CD4-positive, alpha-beta T cell (primary cell): Measurements from ENCODE around the gene TUFM. TPM values are rescaled to one million over a fixed set of nuclear protein-coding genes. Genes with fewer than 3 reads are reported as not detected.
A peak's percentile ranks its signal among the peaks of the same experiment; 100 is the strongest.

Experiments used
- ATAC-seq: fragments of 200-7000 bp; cut with Tn5 transposase; one replicate; pipeline ENCODE4 v1.10.0; 2022; ENCODE audit warnings: mild to moderate bottlenecking; ENCODE audit not compliant: poor library complexity
- CTCF ChIA-PET: fragments of 350-600 bp; sonication (Branson Sonifier 250); formaldehyde crosslinking; loops from one replicate; lab custom pipeline; 2021; ENCODE audit warnings: antibody characterized with exemption, inconsistent platforms; lab: Charles Lee
- POLR2A ChIA-PET: fragments of 350-600 bp; sonication (Branson Sonifier 250); formaldehyde crosslinking; loops from one replicate; lab custom pipeline; 2021; ENCODE audit warnings: antibody characterized with exemption, inconsistent platforms; lab: Charles Lee
- DNase-seq, 14 experiments: peaks; one replicate each; pipeline ENCODE4 v3.0.0-alpha.2; 2013 to 2020; ENCODE audit warnings: mixed read lengths in 2 of 14
- H3K27ac ChIP-seq, 2 donors: one replicate each; pipeline versions ENCODE4 v1.5.1 to v1.7.0; 2013; ENCODE audit warnings: low read length in 2 of 2, low read depth in 1 of 2, mild to moderate bottlenecking in 1 of 2
- H3K27me3 ChIP-seq, 2 experiments: 1 replicate in 1 of 2; 2 replicates in 1 of 2; pipeline versions ENCODE4 v1.6.1 to v1.7.0; 2013; ENCODE audit warnings: low read length in 2 of 2, control low read depth in 1 of 2, mild to moderate bottlenecking in 1 of 2, moderate library complexity in 1 of 2; ENCODE audit not compliant: insufficient read depth in 2 of 2, control insufficient read depth in 1 of 2
- H3K36me3 ChIP-seq: one replicate; pipeline ENCODE4 v1.6.1; 2013; ENCODE audit warnings: low read length, control low read depth; ENCODE audit not compliant: insufficient read depth
- H3K4me1 ChIP-seq: one replicate; pipeline ENCODE4 v1.6.1; 2013; ENCODE audit warnings: low read length, control low read depth; ENCODE audit not compliant: insufficient read depth
- H3K4me3 ChIP-seq: one replicate; pipeline ENCODE4 v1.5.1; 2013; ENCODE audit warnings: mild to moderate bottlenecking, low read length, moderate library complexity
- H3K9me3 ChIP-seq, 2 experiments: 1 replicate in 1 of 2; 2 replicates in 1 of 2; pipeline versions ENCODE4 v1.6.1 to v1.7.0; 2013; ENCODE audit warnings: low read length in 2 of 2, mild to moderate bottlenecking in 2 of 2, control low read depth in 1 of 2, moderate library complexity in 1 of 2; ENCODE audit not compliant: control insufficient read depth in 1 of 2, insufficient read depth in 1 of 2
- H3K27ac Mint-ChIP-seq: one replicate; pipeline ENCODE4 v1.8.0; 2020; ENCODE audit warnings: mixed read lengths
- H3K27me3 Mint-ChIP-seq: one replicate; pipeline ENCODE4 v1.8.0; 2021; ENCODE audit warnings: mixed read lengths
- H3K36me3 Mint-ChIP-seq: one replicate; pipeline ENCODE4 v1.8.0; 2021; ENCODE audit warnings: low read depth, mixed read lengths
- H3K4me1 Mint-ChIP-seq: one replicate; pipeline ENCODE4 v1.8.0; 2021; ENCODE audit warnings: low read depth, mixed read lengths
- H3K4me3 Mint-ChIP-seq: one replicate; pipeline ENCODE4 v1.8.0; 2020; ENCODE audit warnings: mild to moderate bottlenecking, mixed read lengths
- H3K9me3 Mint-ChIP-seq: one replicate; pipeline ENCODE4 v1.8.0; 2020; ENCODE audit warnings: mixed read lengths
- CTCF ChIP-seq: fragments of 200-600 bp; IDR thresholded peaks from one replicate; pipeline ENCODE4 v1.8.0; 2022; ENCODE audit warnings: antibody characterized with exemption, mild to moderate bottlenecking
- intact Hi-C, 2 experiments: fragments of 100-400 bp; cut with DNase I in 1 of 2; cut with micrococcal nuclease in 1 of 2; formaldehyde crosslinking; loops; one replicate each; pipeline versions ENCODE4 v1.15.1 to v1.9.0; 2023 to 2025; cut with DNase I, micrococcal nuclease
- total RNA-seq, 174 experiments: library from RNA in 2 of 174; stranded (reverse) in 2 of 174; gene quantifications; one replicate each; pipeline ENCODE4 v1.2.3 and lab custom pipeline; 2021 to 2026

The TUFM gene
- total RNA-seq, 2 experiments from 2014 or later: 102 to 103 TPM

- H3K9me3 ChIP-seq: no peaks in the 10 kb centered on the region
- ATAC-seq (no peak), DNase-seq (no peak)
- Mint-ChIP-seq H3K4me1 (peaks cover 24% of the 10 kb centered on the region), H3K27me3 (no peaks in the 10 kb centered on the region), H3K9me3 (no peaks in the 10 kb centered on the region), H3K4me3 (peak overlapping the region; percentile 90), H3K36me3 (peaks cover 47% of the 10 kb centered on the region), H3K27ac (peak overlapping the region; percentile 85)
- intact Hi-C loops: loop anchor here (1.0 to 10.0 kb wide), 9 partner anchors 16 to 352 kb away; partner anchors contain the start of genes APOBR (in 1 of the 2), CLN3 (in 1 of the 2), NFATC2IP (in 1 of the 2) and RABEP2 (in 1 of the 2)
- ChIA-PET POLR2A (interaction anchor here (0.9 to 6.2 kb wide), 9 partner anchors 10 to 141 kb away, joined by 3 to 118 read pairs (median 9); partner anchors contain the start of genes ATXN2L, NFATC2IP, RABEP2 and SH2B1), CTCF (interaction anchor here (0.8 to 3.4 kb wide), 7 partner anchors 9 to 131 kb away, joined by 3 to 44 read pairs (median 6); partner anchors contain the start of gene SH2B1)
- H3K27ac ChIP-seq: peak overlapping the region; percentile 84 to 85
- H3K4me1 ChIP-seq: peaks cover 34% of the 10 kb centered on the region
- TF ChIP-seq CTCF: no peak
- peak overlapping the region; percentile 100 for H3K4me3 ChIP-seq
- H3K36me3 ChIP-seq: peaks cover 33% of the 10 kb centered on the region
- H3K27me3 ChIP-seq: no peaks in the 10 kb centered on the region
Observed at GRCh38 chr16:28846933-28847273, 755 bp upstream of the TUFM start.

GRCh38 chr16:28845761-28846079 is 428 bp downstream of the TUFM start:
- H3K36me3 Mint-ChIP-seq: peaks cover 54% of the 10 kb centered on the region
- intact Hi-C loops: loop anchor here (1.0 to 10.0 kb wide), 9 partner anchors 18 to 351 kb away; partner anchors contain the start of genes APOBR (in 1 of the 2), CLN3 (in 1 of the 2), NFATC2IP (in 1 of the 2) and RABEP2 (in 1 of the 2)
- no peaks in the 10 kb centered on the region for H3K27me3 ChIP-seq
- H3K36me3 ChIP-seq: peaks cover 33% of the 10 kb centered on the region
- peaks cover 34% of the 10 kb centered on the region for H3K4me1 ChIP-seq
- POLR2A ChIA-PET: interaction anchor here (1.0 to 6.2 kb wide), 11 partner anchors 9 to 128 kb away, joined by 3 to 118 read pairs (median 7); partner anchors contain the start of genes ATXN2L, NFATC2IP, RABEP2 and SH2B1
- TF ChIP-seq CTCF: no peak
- CTCF ChIA-PET: interaction anchor here (0.7 to 3.4 kb wide), 9 partner anchors 11 to 132 kb away, joined by 3 to 44 read pairs (median 4); partner anchors contain the start of genes RABEP2 and SH2B1
- H3K27me3 Mint-ChIP-seq: no peaks in the 10 kb centered on the region
- H3K4me3 ChIP-seq: peak overlapping the region; percentile 100
- peak overlapping the region; percentile 90 for H3K4me3 Mint-ChIP-seq
- H3K4me1 Mint-ChIP-seq: peaks cover 24% of the 10 kb centered on the region
- no peaks in the 10 kb centered on the region for H3K9me3 Mint-ChIP-seq
- peak overlapping the region; percentile 84 to 85 for H3K27ac ChIP-seq
- H3K9me3 ChIP-seq: no peaks in the 10 kb centered on the region
- DNase-seq: peak in 1 of 14 experiments; percentile 4
- H3K27ac Mint-ChIP-seq: peak overlapping the region; percentile 85
- ATAC-seq: no peak

- no peaks in the 10 kb centered on the region for H3K9me3 Mint-ChIP-seq
- ChIA-PET CTCF (interaction anchor here (1.9 to 3.4 kb wide), 2 partner anchors 18 to 100 kb away, joined by 6 to 44 read pairs; partner anchors contain the start of gene SH2B1), POLR2A (interaction anchor here (1.5 to 6.2 kb wide), 5 partner anchors 8 to 80 kb away, joined by 5 to 118 read pairs (median 12); partner anchors contain the start of genes ATXN2L, RABEP2 and SH2B1)
- peaks cover 24% of the 10 kb centered on the region for H3K4me1 Mint-ChIP-seq
- intact Hi-C loops: loop anchor here (5.0 to 10.0 kb wide), 3 partner anchors 82 to 350 kb away; partner anchors contain the start of genes APOBR (in 1 of the 2), CLN3 (in 1 of the 2), RABEP2 (in 1 of the 2) and SGF29 (in 1 of the 2)
- H3K27ac Mint-ChIP-seq: peak overlapping the region; percentile 85
- peak in 5 of 14 experiments; percentile 13 to 63 (median 24) for DNase-seq
- peak overlapping the region; percentile 84 to 85 for H3K27ac ChIP-seq
- peak overlapping the region; percentile 100 for H3K4me3 ChIP-seq
- H3K27me3 ChIP-seq: no peaks in the 10 kb centered on the region
- peaks cover 33% of the 10 kb centered on the region for H3K36me3 ChIP-seq
- peak overlapping the region; percentile 90 for H3K4me3 Mint-ChIP-seq
- H3K36me3 Mint-ChIP-seq: peaks cover 54% of the 10 kb centered on the region
- no peak for ATAC-seq
- peaks cover 34% of the 10 kb centered on the region for H3K4me1 ChIP-seq
- no peaks in the 10 kb centered on the region for H3K9me3 ChIP-seq
- no peaks in the 10 kb centered on the region for H3K27me3 Mint-ChIP-seq
- no peak for TF ChIP-seq CTCF
Observed at GRCh38 chr16:28845293-28845692, 855 bp downstream of the TUFM start.
